Endothelial cell of umbilical vein (primary cell): ENCODE results near the gene CNTNAP2. TPM values are rescaled to one million over a fixed set of nuclear protein-coding genes. Genes with fewer than 3 reads are reported as not detected.

Experiments
- BruUV-seq: library from RNA; stranded (reverse); fragments of 400-500 nt; replicated peaks from 2 replicates; lab custom pipeline; 2021; lab: Mats Ljungman, UMichigan
- CTCF ChIA-PET: fragments of 300-600, 350-600 bp; sonication (Branson Sonifier 250); formaldehyde crosslinking; loops from one replicate; lab custom pipeline; 2021; ENCODE audit warnings: antibody characterized with exemption, inconsistent platforms; lab: Charles Lee
- POLR2A ChIA-PET: fragments of 300-600, 350-600 bp; sonication (Branson Sonifier 250); formaldehyde crosslinking; loops from one replicate; lab custom pipeline; 2021; ENCODE audit warnings: antibody characterized with exemption, inconsistent platforms; lab: Charles Lee
- DNase-seq: peaks from one replicate; pipeline ENCODE4 v3.0.0-alpha.2; 2011; ENCODE audit warnings: low read depth, low spot score
- FAIRE-seq: peaks from 2 replicates; lab custom pipeline; 2011; peaks lifted over from hg19 to GRCh38; lab: Jason Lieb, UNC
- H2AFZ ChIP-seq: 2 replicates; pipeline ENCODE4 v1.6.0; 2012; ENCODE audit warnings: low read depth, low read length, control low read depth, inconsistent platforms
- H3K27ac ChIP-seq: 2 replicates; pipeline ENCODE4 v1.5.1; 2011; ENCODE audit warnings: low read depth, mild to moderate bottlenecking, control low read depth, low read length, moderate library complexity; ENCODE audit not compliant: insufficient read depth
- H3K27me3 ChIP-seq, 2 experiments: 2 replicates each; pipeline versions ENCODE4 v1.6.0 to v1.6.1; 2011; ENCODE audit warnings: low read length in 2 of 2, mixed read lengths in 1 of 2; ENCODE audit not compliant: control insufficient read depth in 2 of 2, insufficient read depth in 2 of 2
- H3K36me3 ChIP-seq, 2 experiments: 2 replicates in 1 of 2; 3 replicates in 1 of 2; pipeline ENCODE4 v1.5.1; 2011; ENCODE audit warnings: low read length in 2 of 2, mild to moderate bottlenecking in 1 of 2, moderate library complexity in 1 of 2; ENCODE audit not compliant: control insufficient read depth in 2 of 2, insufficient read depth in 2 of 2; ENCODE audit errors: extremely low read depth in 1 of 2
- H3K4me1 ChIP-seq: 3 replicates; pipeline ENCODE4 v1.5.1; 2011; ENCODE audit warnings: mild to moderate bottlenecking, low read length; ENCODE audit not compliant: control insufficient read depth, insufficient read depth; ENCODE audit errors: extremely low read depth
- H3K4me2 ChIP-seq: 2 replicates; pipeline ENCODE4 v1.6.1; 2011; ENCODE audit warnings: low read length, control low read depth, mixed read lengths; ENCODE audit not compliant: insufficient read depth
- H3K4me3 ChIP-seq, 3 experiments: fragments of 200-600 bp in 1 of 3; sonication (generic), shearing (Covaris generic) in 1 of 3; replicated peaks in 1 of 3; 2 replicates each; pipeline ENCODE4 v1.5.1; 2011 to 2016; ENCODE audit warnings: control low read depth in 3 of 3, low read length in 3 of 3, mild to moderate bottlenecking in 2 of 3, inconsistent platforms in 1 of 3, low read depth in 1 of 3, moderate library complexity in 1 of 3; ENCODE audit not compliant: insufficient read depth in 1 of 3
- H3K79me2 ChIP-seq: 2 replicates; pipeline ENCODE4 v1.6.0; 2012; ENCODE audit warnings: low read length, inconsistent platforms; ENCODE audit not compliant: control insufficient read depth, insufficient read depth
- H3K9ac ChIP-seq: replicated peaks from 2 replicates; pipeline ENCODE3; 2011; ENCODE audit warnings: low read length, control low read depth; ENCODE audit not compliant: insufficient read depth; ENCODE audit errors: extremely low read depth
- H3K9me1 ChIP-seq: replicated peaks from 3 replicates; pipeline ENCODE4 v1.6.0; 2011; ENCODE audit warnings: mild to moderate bottlenecking, low read length; ENCODE audit not compliant: control insufficient read depth, insufficient read depth; ENCODE audit errors: extremely low read depth
- H3K9me3 ChIP-seq: replicated peaks from 2 replicates; pipeline ENCODE4 v1.5.1; 2012; ENCODE audit warnings: low read length, inconsistent platforms; ENCODE audit not compliant: control insufficient read depth, insufficient read depth
- H4K20me1 ChIP-seq: replicated peaks from 2 replicates; pipeline ENCODE3; 2011; ENCODE audit warnings: mild to moderate bottlenecking, low read length; ENCODE audit not compliant: control insufficient read depth, insufficient read depth; ENCODE audit errors: extremely low read depth
- CTCF ChIP-seq, 2 donors: IDR thresholded peaks; 1 replicate in 1 of 2; 2 replicates in 1 of 2; pipeline ENCODE4 v1.5.1; 2011; ENCODE audit warnings: low read length in 2 of 2, mild to moderate bottlenecking in 2 of 2, moderate library complexity in 2 of 2, control low read depth in 1 of 2, inconsistent platforms in 1 of 2, low read depth in 1 of 2; ENCODE audit not compliant: insufficient read depth in 1 of 2; ENCODE audit errors: extremely low read depth in 1 of 2
- EZH2 ChIP-seq: IDR thresholded peaks from 2 replicates; pipeline ENCODE4 v1.6.1; 2012; ENCODE audit warnings: borderline replicate concordance, low read depth, mild to moderate bottlenecking, moderate library complexity, low read length, inconsistent platforms; ENCODE audit not compliant: severe bottlenecking
- FOS ChIP-seq: IDR thresholded peaks from 2 replicates; pipeline ENCODE4 v1.6.1; 2011; ENCODE audit warnings: mild to moderate bottlenecking, low read length, moderate library complexity, borderline replicate concordance; ENCODE audit not compliant: insufficient read depth
- GATA2 ChIP-seq: IDR thresholded peaks from 2 replicates; pipeline ENCODE4 v1.7.0; 2011; ENCODE audit warnings: low read depth, mild to moderate bottlenecking, moderate library complexity, mixed read lengths, low read length; ENCODE audit not compliant: insufficient read length, insufficient read depth
- JUN ChIP-seq: IDR thresholded peaks from 2 replicates; pipeline ENCODE4 v1.6.1; 2011; ENCODE audit warnings: borderline replicate concordance, low read depth; ENCODE audit not compliant: insufficient read length, insufficient read depth
- MAX ChIP-seq: IDR thresholded peaks from 2 replicates; pipeline ENCODE4 v1.6.1; 2011; ENCODE audit not compliant: insufficient read depth, insufficient read length
- MYC ChIP-seq: IDR thresholded peaks from one replicate; pipeline ENCODE4 v1.6.1; 2011; ENCODE audit warnings: mild to moderate bottlenecking, low read depth, low read length
- POLR2A ChIP-seq: IDR thresholded peaks from 2 replicates; pipeline ENCODE4 v1.6.1; 2012; ENCODE audit warnings: low read depth, mild to moderate bottlenecking, control low read depth, low read length
- POLR2AphosphoS5 ChIP-seq: IDR thresholded peaks from 2 replicates; pipeline ENCODE4 v1.6.1; 2012; ENCODE audit warnings: low read depth, mild to moderate bottlenecking, control low read depth, low read length, moderate library complexity; ENCODE audit not compliant: insufficient read depth
- dilution Hi-C: fragments of 300-500 bp; cut with MboI; formaldehyde crosslinking; loops from one replicate; pipeline ENCODE4 v1.15.0; 2019; ENCODE audit warnings: low sequenced_read_pairs; ENCODE audit not compliant: extremely low pct_ligation_motif_present
- intact Hi-C: fragments of 100-400 bp; cut with micrococcal nuclease; formaldehyde crosslinking; loops from one replicate; pipeline ENCODE4 v1.10.0; 2022
- polyA plus RNA-seq, 4 experiments: library from polyadenylated mRNA; depleted of rRNA in 3 of 4; stranded (reverse) in 3 of 4; unstranded in 1 of 4; fragments of >200 nt; gene quantifications; 2 replicates each; pipeline versions ENCODE4 v1.2.1 to v1.2.3, GENCODE V29; 2011 to 2012; ENCODE audit warnings: missing spikeins in 1 of 4
- total RNA-seq: library from RNA; stranded (reverse); gene quantifications from 2 replicates; pipeline ENCODE4 v1.2.3, GENCODE V29; 2021

The CNTNAP2 gene
- total and polyA plus RNA-seq, 2 donors (not counting 3 experiments of a cell fraction or from before 2014, with no cell fraction given), result not detected

GRCh38 chr7:146417176-146417575, 300.6 kb downstream of the CNTNAP2 start:
- Histone ChIP-seq H3K79me2 (no peaks in the 10 kb centered on the region), H3K9me1 (no peaks in the 10 kb centered on the region), H3K4me3 (no peak overlapping the region), H3K36me3 (no peaks in the 10 kb centered on the region), H4K20me1 (no peaks in the 10 kb centered on the region), H3K27me3 (no peaks in the 10 kb centered on the region), H3K4me1 (no peaks in the 10 kb centered on the region), H3K9me3 (peaks cover 2% of the 10 kb centered on the region), H2AFZ (no peak overlapping the region), H3K4me2 (no peak overlapping the region), H3K9ac (no peak overlapping the region), H3K27ac (no peak overlapping the region)
- no TSS peak for BruUV-seq
- FAIRE-seq (no peak), DNase-seq (no peak)
- POLR2A ChIA-PET, result no interaction called here
- CTCF ChIA-PET, result no interaction called here
- TF ChIP-seq CTCF (IDR thresholded peaks at IDR 0.05; ENCODE audit: extremely low read depth in 1 of 2, insufficient read depth in 1 of 2, low read depth in 1 of 2, low read length in 2 of 2) (no peak), EZH2 (no peak), JUN (no peak), MYC (no peak), GATA2 (no peak), MAX (no peak), POLR2A (no peak), FOS (no peak), POLR2AphosphoS5 (no peak)
- intact Hi-C loops, result no loop called here
- dilution Hi-C loops, result no loop called here
